ENCODE data around the gene CACHD1.

- TF ChIP-seq CTCF (IDR thresholded peaks at IDR 0.05 in 2 of 3, conservative IDR thresholded peaks at IDR 0.05 in 1 of 3; ENCODE audit: borderline replicate concordance in 1 of 3, insufficient read depth in 1 of 3, low read depth in 2 of 3, low read length in 2 of 3) (no peak), EZH2 (IDR thresholded peaks at IDR 0.05) (no peak), POLR2AphosphoS5 (IDR thresholded peaks at IDR 0.05; ENCODE audit: low read depth, low read length) (no peak), CEBPB (IDR thresholded peaks at IDR 0.05; ENCODE audit: low read depth) (no peak), ZBTB33 (IDR thresholded peaks at IDR 0.05; ENCODE audit: extremely low read depth, insufficient replicate concordance, low read length) (no peak), RAD21 (IDR thresholded peaks at IDR 0.05; ENCODE audit: low read depth) (no peak), POLR2A (IDR thresholded peaks at IDR 0.05; ENCODE audit: borderline replicate concordance, extremely low read depth, insufficient read depth, insufficient read length) (no peak), EZH2phosphoT487 (IDR thresholded peaks at IDR 0.05; ENCODE audit: borderline replicate concordance) (no peak), MAX (IDR thresholded peaks at IDR 0.05) (no peak)
Observed at GRCh38 chr1:64478594-64479470, 8.9 kb downstream of the CACHD1 start.

Measured in HCT116 (cell line).